ENCODE results near the gene SLC46A1. TPM values are rescaled to one million over a fixed set of nuclear protein-coding genes. Genes with fewer than 3 reads are reported as not detected.

Gene SLC46A1
- total and polyA plus RNA-seq, 2 of the 8 experiments (the other 6 are each of a cell fraction or from before 2014, with no cell fraction given): 5.3 to 8.7 TPM

DNA sequence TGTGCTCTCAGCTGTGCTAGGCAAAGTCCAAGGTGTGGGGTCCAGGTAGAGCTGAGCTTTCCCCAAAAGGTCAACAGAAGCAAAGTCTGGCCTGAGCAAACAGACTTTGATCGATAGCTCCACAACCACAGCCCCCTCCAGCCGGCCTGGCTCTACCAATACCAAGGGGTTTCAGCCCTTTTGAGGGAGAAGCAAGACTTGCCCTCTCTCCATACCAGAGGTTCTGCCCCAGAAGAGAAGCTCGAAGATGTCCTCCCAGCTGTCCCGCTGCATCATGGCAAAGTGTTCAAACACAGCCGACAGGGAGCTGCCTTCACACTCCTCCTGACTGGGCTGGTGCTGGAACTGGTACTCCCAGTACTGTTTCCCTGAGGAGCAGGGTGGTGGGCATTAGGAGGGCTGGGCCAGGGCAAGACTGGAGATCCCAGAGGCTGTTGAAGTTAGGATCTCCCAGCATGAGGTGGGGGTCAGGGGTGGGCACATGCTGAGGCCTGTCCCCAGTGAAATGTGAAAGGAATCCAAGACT is 37.6 kb downstream of the SLC46A1 start (continued):
- TF ChIP-seq, protein P1, sequence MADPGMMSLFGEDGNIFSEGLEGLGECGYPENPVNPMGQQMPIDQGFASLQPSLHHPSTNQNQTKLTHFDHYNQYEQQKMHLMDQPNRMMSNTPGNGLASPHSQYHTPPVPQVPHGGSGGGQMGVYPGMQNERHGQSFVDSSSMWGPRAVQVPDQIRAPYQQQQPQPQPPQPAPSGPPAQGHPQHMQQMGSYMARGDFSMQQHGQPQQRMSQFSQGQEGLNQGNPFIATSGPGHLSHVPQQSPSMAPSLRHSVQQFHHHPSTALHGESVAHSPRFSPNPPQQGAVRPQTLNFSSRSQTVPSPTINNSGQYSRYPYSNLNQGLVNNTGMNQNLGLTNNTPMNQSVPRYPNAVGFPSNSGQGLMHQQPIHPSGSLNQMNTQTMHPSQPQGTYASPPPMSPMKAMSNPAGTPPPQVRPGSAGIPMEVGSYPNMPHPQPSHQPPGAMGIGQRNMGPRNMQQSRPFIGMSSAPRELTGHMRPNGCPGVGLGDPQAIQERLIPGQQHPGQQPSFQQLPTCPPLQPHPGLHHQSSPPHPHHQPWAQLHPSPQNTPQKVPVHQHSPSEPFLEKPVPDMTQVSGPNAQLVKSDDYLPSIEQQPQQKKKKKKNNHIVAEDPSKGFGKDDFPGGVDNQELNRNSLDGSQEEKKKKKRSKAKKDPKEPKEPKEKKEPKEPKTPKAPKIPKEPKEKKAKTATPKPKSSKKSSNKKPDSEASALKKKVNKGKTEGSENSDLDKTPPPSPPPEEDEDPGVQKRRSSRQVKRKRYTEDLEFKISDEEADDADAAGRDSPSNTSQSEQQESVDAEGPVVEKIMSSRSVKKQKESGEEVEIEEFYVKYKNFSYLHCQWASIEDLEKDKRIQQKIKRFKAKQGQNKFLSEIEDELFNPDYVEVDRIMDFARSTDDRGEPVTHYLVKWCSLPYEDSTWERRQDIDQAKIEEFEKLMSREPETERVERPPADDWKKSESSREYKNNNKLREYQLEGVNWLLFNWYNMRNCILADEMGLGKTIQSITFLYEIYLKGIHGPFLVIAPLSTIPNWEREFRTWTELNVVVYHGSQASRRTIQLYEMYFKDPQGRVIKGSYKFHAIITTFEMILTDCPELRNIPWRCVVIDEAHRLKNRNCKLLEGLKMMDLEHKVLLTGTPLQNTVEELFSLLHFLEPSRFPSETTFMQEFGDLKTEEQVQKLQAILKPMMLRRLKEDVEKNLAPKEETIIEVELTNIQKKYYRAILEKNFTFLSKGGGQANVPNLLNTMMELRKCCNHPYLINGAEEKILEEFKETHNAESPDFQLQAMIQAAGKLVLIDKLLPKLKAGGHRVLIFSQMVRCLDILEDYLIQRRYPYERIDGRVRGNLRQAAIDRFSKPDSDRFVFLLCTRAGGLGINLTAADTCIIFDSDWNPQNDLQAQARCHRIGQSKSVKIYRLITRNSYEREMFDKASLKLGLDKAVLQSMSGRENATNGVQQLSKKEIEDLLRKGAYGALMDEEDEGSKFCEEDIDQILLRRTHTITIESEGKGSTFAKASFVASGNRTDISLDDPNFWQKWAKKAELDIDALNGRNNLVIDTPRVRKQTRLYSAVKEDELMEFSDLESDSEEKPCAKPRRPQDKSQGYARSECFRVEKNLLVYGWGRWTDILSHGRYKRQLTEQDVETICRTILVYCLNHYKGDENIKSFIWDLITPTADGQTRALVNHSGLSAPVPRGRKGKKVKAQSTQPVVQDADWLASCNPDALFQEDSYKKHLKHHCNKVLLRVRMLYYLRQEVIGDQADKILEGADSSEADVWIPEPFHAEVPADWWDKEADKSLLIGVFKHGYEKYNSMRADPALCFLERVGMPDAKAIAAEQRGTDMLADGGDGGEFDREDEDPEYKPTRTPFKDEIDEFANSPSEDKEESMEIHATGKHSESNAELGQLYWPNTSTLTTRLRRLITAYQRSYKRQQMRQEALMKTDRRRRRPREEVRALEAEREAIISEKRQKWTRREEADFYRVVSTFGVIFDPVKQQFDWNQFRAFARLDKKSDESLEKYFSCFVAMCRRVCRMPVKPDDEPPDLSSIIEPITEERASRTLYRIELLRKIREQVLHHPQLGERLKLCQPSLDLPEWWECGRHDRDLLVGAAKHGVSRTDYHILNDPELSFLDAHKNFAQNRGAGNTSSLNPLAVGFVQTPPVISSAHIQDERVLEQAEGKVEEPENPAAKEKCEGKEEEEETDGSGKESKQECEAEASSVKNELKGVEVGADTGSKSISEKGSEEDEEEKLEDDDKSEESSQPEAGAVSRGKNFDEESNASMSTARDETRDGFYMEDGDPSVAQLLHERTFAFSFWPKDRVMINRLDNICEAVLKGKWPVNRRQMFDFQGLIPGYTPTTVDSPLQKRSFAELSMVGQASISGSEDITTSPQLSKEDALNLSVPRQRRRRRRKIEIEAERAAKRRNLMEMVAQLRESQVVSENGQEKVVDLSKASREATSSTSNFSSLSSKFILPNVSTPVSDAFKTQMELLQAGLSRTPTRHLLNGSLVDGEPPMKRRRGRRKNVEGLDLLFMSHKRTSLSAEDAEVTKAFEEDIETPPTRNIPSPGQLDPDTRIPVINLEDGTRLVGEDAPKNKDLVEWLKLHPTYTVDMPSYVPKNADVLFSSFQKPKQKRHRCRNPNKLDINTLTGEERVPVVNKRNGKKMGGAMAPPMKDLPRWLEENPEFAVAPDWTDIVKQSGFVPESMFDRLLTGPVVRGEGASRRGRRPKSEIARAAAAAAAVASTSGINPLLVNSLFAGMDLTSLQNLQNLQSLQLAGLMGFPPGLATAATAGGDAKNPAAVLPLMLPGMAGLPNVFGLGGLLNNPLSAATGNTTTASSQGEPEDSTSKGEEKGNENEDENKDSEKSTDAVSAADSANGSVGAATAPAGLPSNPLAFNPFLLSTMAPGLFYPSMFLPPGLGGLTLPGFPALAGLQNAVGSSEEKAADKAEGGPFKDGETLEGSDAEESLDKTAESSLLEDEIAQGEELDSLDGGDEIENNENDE (IDR thresholded peaks at IDR 0.05; ENCODE audit: insufficient replicate concordance, low read length): no peak
- no peak for TF ChIP-seq RBBP5 (IDR thresholded peaks at IDR 0.05; ENCODE audit: borderline replicate concordance, low read depth, low read length)
- TF ChIP-seq KDM5A (IDR thresholded peaks at IDR 0.05; ENCODE audit: low read length): no peak
- TF ChIP-seq JUN (IDR thresholded peaks at IDR 0.05; ENCODE audit: low read depth, low read length): no peak
- no peak for TF ChIP-seq TEAD4 (IDR thresholded peaks at IDR 0.05; ENCODE audit: low read depth, low read length)
- no peak for TF ChIP-seq SRF (IDR thresholded peaks at IDR 0.05; ENCODE audit: low read depth, low read length)
- TF ChIP-seq, protein P2, sequence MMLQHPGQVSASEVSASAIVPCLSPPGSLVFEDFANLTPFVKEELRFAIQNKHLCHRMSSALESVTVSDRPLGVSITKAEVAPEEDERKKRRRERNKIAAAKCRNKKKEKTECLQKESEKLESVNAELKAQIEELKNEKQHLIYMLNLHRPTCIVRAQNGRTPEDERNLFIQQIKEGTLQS (IDR thresholded peaks at IDR 0.05; ENCODE audit: insufficient read depth, low read depth, low read length): no peak
- TF ChIP-seq RFX5 (IDR thresholded peaks at IDR 0.05; ENCODE audit: borderline replicate concordance, low read depth, low read length): no peak
- TF ChIP-seq BACH1 (IDR thresholded peaks at IDR 0.05; ENCODE audit: low read length): no peak
- no peak for TF ChIP-seq RAD21 (IDR thresholded peaks at IDR 0.05 in 1 of 2, conservative IDR thresholded peaks at IDR 0.05 in 1 of 2; ENCODE audit: low read depth in 2 of 2, low read length in 2 of 2)
